Naive thymus-derived CD4-positive, alpha-beta T cell (primary cell): ENCODE data around the gene WWC2. TPM values are rescaled to one million over a fixed set of nuclear protein-coding genes. Genes with fewer than 3 reads are reported as not detected.

Source experiments
- ATAC-seq: fragments of 150-1000 bp; cut with Tn5 transposase; 2 replicates; pipeline ENCODE4 v1.10.0; 2021; ENCODE audit warnings: mild to moderate bottlenecking, moderate library complexity
- CTCF ChIA-PET: fragments of 350-600 bp; sonication (Branson Sonifier 250); formaldehyde crosslinking; loops from one replicate; lab custom pipeline; 2021; ENCODE audit warnings: antibody characterized with exemption; lab: Charles Lee
- POLR2A ChIA-PET: fragments of 350-600 bp; sonication (Branson Sonifier 250); formaldehyde crosslinking; loops from one replicate; lab custom pipeline; 2021; ENCODE audit warnings: antibody characterized with exemption, inconsistent platforms; lab: Charles Lee
- DNase-seq, 9 donors: peaks; one replicate each; pipeline versions ENCODE4 v3.0.0 to v3.0.0-alpha.2; 2020 to 2022; ENCODE audit warnings: mixed read lengths in 1 of 9
- H3K27ac ChIP-seq: one replicate; pipeline ENCODE4 v1.7.0; 2013; ENCODE audit warnings: mild to moderate bottlenecking, low read depth, low read length, moderate library complexity
- H3K27me3 ChIP-seq, 2 donors: one replicate each; pipeline ENCODE4 v1.7.0; 2013; ENCODE audit warnings: low read length in 2 of 2, mild to moderate bottlenecking in 2 of 2, moderate library complexity in 2 of 2; ENCODE audit not compliant: control insufficient read depth in 2 of 2, insufficient read depth in 2 of 2
- H3K36me3 ChIP-seq, 3 experiments: 1 replicate in 2 of 3; 2 replicates in 1 of 3; pipeline ENCODE4 v1.7.0; 2013; ENCODE audit warnings: low read length in 3 of 3, mild to moderate bottlenecking in 3 of 3, moderate library complexity in 1 of 3; ENCODE audit not compliant: insufficient read depth in 3 of 3, control insufficient read depth in 2 of 3
- H3K4me1 ChIP-seq, 2 donors: one replicate each; pipeline ENCODE4 v1.7.0; 2013; ENCODE audit warnings: low read length in 2 of 2, mild to moderate bottlenecking in 2 of 2, moderate library complexity in 1 of 2; ENCODE audit not compliant: control insufficient read depth in 2 of 2, insufficient read depth in 2 of 2
- H3K4me3 ChIP-seq: 2 replicates; pipeline ENCODE4 v1.7.0; 2013; ENCODE audit warnings: mild to moderate bottlenecking, low read length
- H3K9me3 ChIP-seq, 3 experiments: 1 replicate in 2 of 3; 2 replicates in 1 of 3; pipeline ENCODE4 v1.7.0; 2013; ENCODE audit warnings: low read length in 3 of 3; ENCODE audit not compliant: control insufficient read depth in 2 of 3
- H3K27ac Mint-ChIP-seq, 9 donors: one replicate each; pipeline ENCODE4 v1.8.0; 2020 to 2022; ENCODE audit warnings: mixed read lengths in 9 of 9, mild to moderate bottlenecking in 8 of 9, moderate library complexity in 5 of 9, inconsistent platforms in 2 of 9
- H3K27me3 Mint-ChIP-seq, 5 donors: one replicate each; pipeline ENCODE4 v1.8.0; 2021 to 2022; ENCODE audit warnings: mixed read lengths in 5 of 5, mild to moderate bottlenecking in 1 of 5
- H3K36me3 Mint-ChIP-seq, 5 donors: one replicate each; pipeline ENCODE4 v1.8.0; 2020 to 2022; ENCODE audit warnings: mixed read lengths in 5 of 5, mild to moderate bottlenecking in 3 of 5, inconsistent platforms in 1 of 5
- H3K4me1 Mint-ChIP-seq, 7 donors: one replicate each; pipeline ENCODE4 v1.8.0; 2020 to 2022; ENCODE audit warnings: mixed read lengths in 7 of 7, mild to moderate bottlenecking in 3 of 7, inconsistent platforms in 1 of 7
- H3K4me3 Mint-ChIP-seq, 10 donors: one replicate each; pipeline ENCODE4 v1.8.0; 2020 to 2022; ENCODE audit warnings: mild to moderate bottlenecking in 10 of 10, mixed read lengths in 10 of 10, moderate library complexity in 6 of 10, inconsistent platforms in 2 of 10
- H3K9me3 Mint-ChIP-seq, 11 donors: one replicate each; pipeline ENCODE4 v1.8.0; 2020 to 2022; ENCODE audit warnings: mixed read lengths in 11 of 11, mild to moderate bottlenecking in 4 of 11, inconsistent platforms in 1 of 11, moderate library complexity in 1 of 11
- intact Hi-C, 2 donors: fragments of 100-400 bp; cut with micrococcal nuclease; formaldehyde crosslinking; loops; one replicate each; pipeline ENCODE4 v1.15.1; 2023
- polyA plus RNA-seq, 2 donors: library from polyadenylated mRNA; unstranded; fragments of 300-500 nt; fragmentation: Illumina TruSeq; gene quantifications; one replicate each; pipeline ENCODE4 v1.2.3, GENCODE V29; 2021
- total RNA-seq, 6 experiments: library from RNA in 5 of 6; stranded (reverse) in 5 of 6; gene quantifications; 1 replicate in 5 of 6; 2 replicates in 1 of 6; pipeline ENCODE4 v1.2.3 and lab custom pipeline; 2021 to 2026

Gene WWC2
- total and polyA plus RNA-seq, 7 experiments from 2014 or later, result 0.07 to 13.8 (median 9.9) TPM

DNA sequence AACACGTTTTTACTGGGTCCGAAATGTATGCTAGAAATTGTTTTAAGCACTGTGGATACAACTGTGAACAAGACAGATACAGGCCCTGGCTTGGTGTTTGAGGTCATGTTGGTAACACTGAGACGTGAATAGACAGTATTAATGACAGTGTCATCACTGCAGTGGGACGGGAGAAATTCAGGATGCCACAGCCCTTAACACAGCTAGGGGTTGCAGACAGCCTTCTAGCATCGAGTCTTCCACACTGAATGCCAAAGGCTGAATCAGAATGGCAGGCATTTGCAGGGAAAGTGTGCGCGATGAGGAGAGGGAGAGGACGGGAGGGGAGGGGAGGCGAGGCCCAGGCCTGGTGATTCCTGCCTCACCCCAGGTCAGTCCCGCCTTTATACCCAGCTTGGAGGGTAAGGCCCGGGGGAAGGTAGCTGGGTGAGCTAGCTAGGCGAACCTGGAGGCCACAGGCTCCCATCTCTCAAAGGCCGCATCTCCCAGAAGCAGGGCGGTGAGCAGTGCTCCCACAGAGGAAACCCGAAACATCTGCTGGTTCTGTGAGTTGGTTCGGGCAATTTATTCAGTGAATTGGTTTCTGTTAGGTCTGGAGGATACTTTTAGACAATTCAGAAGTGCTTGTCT, 267.3 kb downstream of the WWC2 start:
- no peak for ATAC-seq
- intact Hi-C loops, result no loop called here
- Histone ChIP-seq H3K27ac (no peak overlapping the region), H3K9me3 (no peaks in the 10 kb centered on the region), H3K4me1 (no peaks in the 10 kb centered on the region), H3K4me3 (no peak overlapping the region), H3K27me3 (no peaks in the 10 kb centered on the region), H3K36me3 (no peaks in the 10 kb centered on the region)
- DNase-seq, result no peak
- H3K27me3 Mint-ChIP-seq, result peaks cover 0 to 4% (median 0%) of the 10 kb centered on the region in 5 donors
- CTCF ChIA-PET, result no interaction called here
- no peaks in the 10 kb centered on the region for H3K4me1 Mint-ChIP-seq
- no peak overlapping the region for H3K27ac Mint-ChIP-seq
- H3K4me3 Mint-ChIP-seq, result no peak overlapping the region
- H3K9me3 Mint-ChIP-seq, result peaks cover 0 to 2% (median 0%) of the 10 kb centered on the region in 11 donors
- peaks cover 0 to 3% (median 0%) of the 10 kb centered on the region in 5 donors for H3K36me3 Mint-ChIP-seq
- POLR2A ChIA-PET, result no interaction called here

DNA sequence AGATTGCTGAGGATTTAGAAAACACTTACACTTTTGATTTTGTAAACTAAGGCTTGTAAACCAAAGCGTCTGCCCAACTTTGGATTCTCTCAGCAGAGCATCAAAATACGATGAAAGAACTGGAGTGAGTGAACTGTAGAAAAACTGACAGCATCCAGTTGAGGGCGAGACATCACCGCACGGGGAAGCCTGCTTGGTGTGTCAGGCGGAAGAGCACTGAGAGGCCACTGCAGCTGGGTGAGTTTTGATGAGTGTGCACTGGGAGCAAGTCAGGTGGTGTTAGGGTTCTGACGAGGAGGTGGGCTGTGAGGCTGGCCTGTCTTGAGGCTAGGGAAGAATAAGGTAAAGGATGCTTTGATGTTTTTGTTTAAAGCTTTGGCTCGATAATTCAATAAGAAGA, 270.0 kb downstream of the WWC2 start:
- Mint-ChIP-seq H3K4me1 (no peaks in the 10 kb centered on the region), H3K4me3 (no peak overlapping the region), H3K36me3 (peaks cover 0 to 3% (median 0%) of the 10 kb centered on the region in 5 donors), H3K9me3 (peaks cover 0 to 23% (median 6%) of the 10 kb centered on the region in 11 donors), H3K27me3 (no peaks in the 10 kb centered on the region), H3K27ac (no peak overlapping the region)
- ATAC-seq (no peak), DNase-seq (no peak)
- ChIA-PET CTCF (no interaction called here), POLR2A (no interaction called here)
- no peak overlapping the region for H3K4me3 ChIP-seq
- H3K9me3 ChIP-seq, result peaks cover 0 to 3% (median 0%) of the 10 kb centered on the region in 3 experiments
- no peaks in the 10 kb centered on the region for H3K4me1 ChIP-seq
- no peak overlapping the region for H3K27ac ChIP-seq
- no peaks in the 10 kb centered on the region for H3K36me3 ChIP-seq
- intact Hi-C loops, result no loop called here
- H3K27me3 ChIP-seq, result no peaks in the 10 kb centered on the region

Other genes with a start within 250 kb of the WWC2 start
- 10 to 100 TPM; 61.4 to 76.2 (median 68.9) TPM for gene DCTD, start 181.9 kb upstream of the WWC2 start, total RNA-seq
- 10 to 100 TPM; 76.3 to 84.7 TPM for gene DCTD, start 181.9 kb upstream of the WWC2 start, polyA plus RNA-seq
- not detected for gene CLDN22, start 221.0 kb downstream of the WWC2 start, total RNA-seq
- not detected for gene CLDN22, start 221.0 kb downstream of the WWC2 start, polyA plus RNA-seq
- not detected for gene CLDN24, start 223.2 kb downstream of the WWC2 start, total RNA-seq
- gene CLDN24, start 223.2 kb downstream of the WWC2 start, polyA plus RNA-seq, result not detected